Fibroblast of upper back skin (primary cell): Measurements from ENCODE around the gene TTLL8.

Experiments used
- DNase-seq: peaks from one replicate; pipeline ENCODE4 v3.0.0-alpha.2; 2013

The TTLL8 gene

DNA sequence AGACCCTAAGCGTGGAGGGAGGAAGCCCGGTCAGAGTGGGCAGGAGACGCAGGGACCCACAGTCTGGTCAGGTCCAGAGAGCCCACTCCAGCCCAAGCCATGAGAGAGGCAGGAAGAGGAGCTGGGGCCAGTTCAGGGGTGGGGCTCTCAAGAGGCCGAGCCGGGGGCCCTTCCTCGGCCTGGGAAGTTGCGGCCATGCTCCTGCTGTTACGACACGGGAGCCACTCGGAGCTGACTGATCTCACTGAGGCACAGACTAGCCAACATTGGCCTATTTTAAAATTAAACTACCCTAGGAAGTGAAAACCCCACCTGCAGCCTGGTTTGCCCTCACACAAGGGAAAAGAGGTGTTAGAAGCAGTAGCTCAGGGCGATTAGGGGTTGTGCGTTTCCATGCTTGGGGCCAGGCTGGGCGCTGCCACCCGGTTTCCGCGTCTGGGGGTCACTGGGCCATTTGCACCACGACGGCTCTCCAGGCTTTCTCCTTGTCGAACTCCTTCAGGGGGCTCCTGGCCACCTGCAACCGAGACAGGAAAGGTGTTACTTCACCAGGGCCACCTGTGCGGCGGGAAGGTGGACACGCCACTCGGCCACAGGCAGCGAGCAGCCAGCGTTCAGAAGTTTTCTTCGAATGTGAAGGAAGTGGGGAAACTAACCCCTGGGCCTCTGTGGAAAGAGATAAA is 3.2 kb upstream of the TTLL8 start:
- no peak for DNase-seq

GRCh38 chr22:50060441-50061140 is 2.5 kb upstream of the TTLL8 start:
- DNase-seq: no peak

DNA sequence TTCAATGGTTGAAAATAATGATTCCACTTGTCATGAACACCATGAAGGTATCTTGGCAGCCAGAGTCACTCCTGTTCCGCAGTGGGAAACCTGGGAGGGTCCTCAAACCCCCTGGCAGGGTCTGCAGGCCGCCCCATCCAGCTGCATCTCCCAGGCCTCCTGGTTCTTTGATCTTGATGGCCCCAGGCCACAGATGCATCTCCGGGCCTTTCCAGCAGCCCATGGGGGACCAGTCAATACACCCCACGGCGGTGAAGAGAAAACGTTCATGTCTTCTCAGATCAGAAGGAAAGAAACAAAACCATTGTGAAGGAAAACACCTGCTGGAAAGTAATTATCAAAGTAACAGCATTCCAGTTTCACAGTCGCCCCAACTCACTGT is 1.8 kb upstream of the TTLL8 start:
- DNase-seq: no peak

GRCh38 chr22:50058906-50059880 is 1.1 kb upstream of the TTLL8 start:
- peak; percentile 31 for DNase-seq

GRCh38 chr22:50057278-50058060 is 629 bp downstream of the TTLL8 start:
- no peak for DNase-seq

GRCh38 chr22:50056214-50056972 is 1.7 kb downstream of the TTLL8 start:
- DNase-seq: no peak

DNA sequence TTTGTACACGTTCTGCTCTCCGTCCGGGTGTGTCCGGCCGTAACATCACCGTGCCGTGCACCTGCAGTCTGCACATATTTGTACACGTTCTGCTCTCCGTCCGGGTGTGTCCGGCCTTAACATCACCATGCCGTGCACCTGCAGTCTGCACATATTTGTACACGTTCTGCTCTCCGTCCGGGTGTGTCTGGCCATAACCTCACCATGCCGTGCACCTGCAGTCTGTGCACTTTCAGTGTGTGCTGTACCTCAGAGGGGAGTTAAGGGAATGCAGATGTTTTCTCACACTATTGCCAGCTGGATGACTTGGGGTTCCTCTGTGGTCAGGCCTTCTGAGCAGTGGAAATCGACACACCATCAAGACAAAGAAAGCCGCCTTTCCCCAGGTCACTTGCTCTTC is 4.2 kb downstream of the TTLL8 start:
- DNase-seq: no peak

DNA sequence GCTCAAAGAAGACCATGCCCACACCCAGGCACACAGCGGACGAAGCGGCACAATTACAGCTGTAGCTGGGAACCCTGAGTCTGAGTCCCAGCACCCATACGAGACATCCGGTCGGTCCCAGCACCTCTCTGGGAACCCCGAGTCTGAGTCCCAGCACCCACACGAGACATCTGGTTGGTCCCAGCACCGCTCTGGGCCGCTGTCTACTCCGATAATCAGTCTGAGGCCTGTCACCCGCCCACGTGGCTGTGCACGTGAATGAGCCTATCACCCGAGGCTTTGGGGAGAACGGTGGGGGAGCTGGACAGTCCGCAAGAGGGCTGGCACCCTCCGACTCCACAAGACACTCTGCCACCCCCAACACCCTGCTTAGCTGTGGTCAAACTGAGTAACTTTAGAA is 6.2 kb downstream of the TTLL8 start:
- DNase-seq: no peak

DNA sequence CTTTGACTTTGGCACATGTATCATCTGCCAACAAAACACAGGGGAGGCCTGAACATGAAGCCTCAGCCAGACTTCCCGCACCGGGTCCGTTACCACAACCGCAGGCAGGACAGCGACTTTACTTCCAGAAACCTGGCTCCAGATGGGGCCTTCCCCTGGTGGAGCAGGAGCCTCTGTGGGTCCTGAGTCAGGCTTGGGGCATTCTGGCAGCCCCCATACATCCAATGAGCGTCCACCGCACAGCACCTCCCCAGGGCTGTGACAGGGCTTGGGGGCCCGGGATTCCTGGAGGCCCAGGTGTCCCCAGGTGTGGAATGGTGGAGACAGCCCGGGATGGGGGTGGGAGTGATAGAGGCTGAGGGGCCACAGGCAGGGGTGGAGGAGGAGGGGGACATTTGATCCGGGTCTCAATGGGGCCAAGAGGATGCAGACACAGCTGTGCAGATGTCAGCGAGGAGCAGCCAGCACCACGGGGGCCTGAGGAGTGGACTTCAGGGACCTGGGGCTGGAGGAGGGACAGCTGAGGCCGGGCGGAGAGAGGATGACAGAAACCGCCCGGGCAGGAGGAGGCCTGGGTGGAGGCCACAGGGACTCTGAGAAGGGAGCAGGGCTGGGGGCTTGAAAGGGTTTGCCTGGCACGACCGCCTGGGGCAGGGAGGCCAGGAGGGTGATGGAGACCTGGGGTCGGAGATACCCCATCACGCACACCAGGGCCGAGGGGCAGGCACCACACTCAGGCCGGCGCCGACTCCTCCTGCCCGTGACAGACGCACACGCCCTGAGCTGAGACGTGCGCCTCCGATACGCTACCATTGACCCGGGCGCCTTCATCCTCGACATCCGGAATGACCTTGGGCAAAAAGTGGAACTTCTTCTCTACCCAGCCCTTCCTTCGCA is 8.6 kb downstream of the TTLL8 start:
- no peak for DNase-seq

GRCh38 chr22:50048836-50049235 is 9.3 kb downstream of the TTLL8 start:
- DNase-seq: no peak

GRCh38 chr22:50048061-50048765 is 9.9 kb downstream of the TTLL8 start:
- no peak for DNase-seq

DNA sequence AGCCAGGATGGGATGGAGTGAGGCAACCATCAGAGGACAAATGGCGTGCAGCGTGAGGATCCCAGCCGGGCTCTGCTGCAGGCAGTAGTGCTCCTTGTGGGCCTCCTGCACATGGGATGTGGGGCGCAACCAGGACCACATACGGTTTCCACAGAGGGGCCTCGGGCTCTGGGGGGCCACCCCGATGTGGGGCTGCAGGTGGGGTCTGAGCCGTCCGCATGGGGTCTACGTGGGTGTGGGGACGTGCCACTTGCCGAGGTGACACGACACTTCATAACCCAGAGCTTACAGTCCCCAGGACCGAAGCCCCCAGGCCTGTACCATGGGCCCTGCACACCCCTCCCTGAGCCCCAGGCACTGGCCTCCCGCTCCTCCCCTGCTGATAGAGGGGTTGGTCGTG is 10.8 kb downstream of the TTLL8 start:
- no peak for DNase-seq

- DNase-seq: no peak
Measured at GRCh38 chr22:50046481-50047245, 11.4 kb downstream of the TTLL8 start.

GRCh38 chr22:50046019-50046415 is 12.1 kb downstream of the TTLL8 start:
- no peak for DNase-seq

DNA sequence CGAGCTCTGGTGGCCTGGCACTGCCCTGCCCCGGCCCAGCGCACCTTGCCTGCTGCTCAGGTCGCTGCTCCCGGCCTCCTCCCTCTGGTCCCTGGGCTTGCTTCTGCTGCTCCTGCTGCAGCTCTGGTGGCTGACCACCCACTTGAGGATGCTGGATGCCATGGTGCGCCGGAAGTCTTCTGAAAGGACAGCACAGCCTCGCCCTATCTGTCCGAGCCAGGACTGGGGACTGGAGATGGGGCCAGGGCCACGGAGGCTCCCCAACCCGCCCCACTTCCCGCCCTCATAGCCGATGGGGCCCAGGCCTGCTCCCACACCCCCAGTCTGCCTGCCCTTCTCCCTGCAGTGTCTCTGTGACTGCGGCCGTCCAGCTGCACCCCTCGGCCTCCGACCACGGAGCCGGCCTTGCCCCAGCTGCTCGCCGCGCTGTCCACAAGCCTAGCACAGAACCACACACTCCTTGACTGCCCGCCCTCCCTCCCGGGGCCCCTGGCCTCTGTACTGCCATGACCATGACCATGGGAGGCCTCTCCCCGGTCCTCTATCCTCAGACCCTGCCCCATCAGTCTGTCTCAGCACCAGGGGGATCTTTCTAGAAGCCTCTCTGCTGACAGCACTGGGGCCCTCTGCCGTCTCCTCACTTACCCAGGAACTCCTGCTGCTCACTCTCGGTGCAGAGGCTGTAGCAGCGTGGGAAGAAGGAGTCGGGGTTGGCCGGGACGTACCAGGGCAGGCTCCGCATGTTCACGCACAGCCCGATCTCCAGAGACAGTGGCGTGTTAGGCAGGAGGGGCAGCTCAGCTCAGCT is 12.7 kb downstream of the TTLL8 start:
- no peak for DNase-seq

- DNase-seq: no peak
Measured at GRCh38 chr22:50044485-50045118, 13.5 kb downstream of the TTLL8 start.

DNA sequence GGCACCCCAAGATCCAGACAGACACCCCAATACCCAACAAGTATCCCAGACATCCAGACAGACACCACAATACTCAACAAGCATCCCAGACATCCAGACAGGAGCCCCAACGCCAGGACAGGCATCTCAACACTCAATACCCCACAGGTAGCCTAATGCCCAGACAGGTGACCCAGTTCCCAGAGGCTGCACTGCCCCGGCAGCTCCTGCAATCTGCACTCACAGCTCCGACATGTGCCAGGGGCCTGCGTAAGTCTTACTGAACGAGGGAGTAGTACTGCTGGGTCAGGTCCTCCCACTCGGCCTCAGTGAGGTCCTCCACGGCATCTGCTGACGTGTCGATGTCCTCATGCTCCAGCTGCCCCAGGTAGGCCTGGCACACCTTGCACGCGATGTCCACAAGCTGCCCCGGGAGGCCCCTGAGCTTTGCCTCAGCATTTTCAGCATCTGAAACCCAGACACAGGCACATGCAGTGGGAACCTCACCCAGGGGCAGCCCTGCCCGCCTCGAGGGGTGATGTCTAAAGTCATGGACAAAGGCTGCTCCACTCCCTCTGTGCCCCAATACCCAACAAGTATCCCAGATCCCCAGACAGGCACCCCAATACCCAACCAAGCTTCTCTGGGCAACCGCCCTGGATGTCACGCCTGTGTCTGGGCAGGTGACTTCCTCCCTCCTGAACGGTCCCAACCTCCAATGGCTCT is 16.6 kb downstream of the TTLL8 start:
- no peak for DNase-seq
